ENCODE data around the gene ALOX12.

The ALOX12 gene

GRCh38 chr17:6994118-6994598 is 1.7 kb upstream of the ALOX12 start:
- TF ChIP-seq POLR2A (IDR thresholded peaks at IDR 0.05; ENCODE audit: low read length) (no peak), GATA1 (IDR thresholded peaks at IDR 0.05; ENCODE audit: low read depth, low read length) (no peak)
- DNase-seq = peak; percentile 80 to 86

- TF ChIP-seq GATA1 (IDR thresholded peaks at IDR 0.05; ENCODE audit: low read depth, low read length) (no peak), POLR2A (IDR thresholded peaks at IDR 0.05; ENCODE audit: low read length) (no peak)
- peak; percentile 55 to 61 for DNase-seq
Observed at GRCh38 chr17:6994666-6995256, 1.1 kb upstream of the ALOX12 start.

- no peak for TF ChIP-seq GATA1 (IDR thresholded peaks at IDR 0.05; ENCODE audit: low read depth, low read length)
Observed at GRCh38 chr17:6996256-6997011, 585 bp downstream of the ALOX12 start.

GRCh38 chr17:6997171-6997570 is 1.3 kb downstream of the ALOX12 start:
- DNase-seq = no peak
- no peak for TF ChIP-seq POLR2A (IDR thresholded peaks at IDR 0.05; ENCODE audit: low read length)
- no peak for TF ChIP-seq GATA1 (IDR thresholded peaks at IDR 0.05; ENCODE audit: low read depth, low read length)

More at GRCh38 chr17:6996256-6997011, 585 bp downstream of the ALOX12 start:
- DNase-seq = no peak

GRCh38 chr17:6998855-6999508 is 3.1 kb downstream of the ALOX12 start:
- DNase-seq = peak; percentile 72 to 80
- TF ChIP-seq POLR2A (IDR thresholded peaks at IDR 0.05; ENCODE audit: low read length) (no peak), GATA1 (IDR thresholded peaks at IDR 0.05; ENCODE audit: low read depth, low read length) (no peak)

- TF ChIP-seq POLR2A (IDR thresholded peaks at IDR 0.05; ENCODE audit: low read length) = no peak
- TF ChIP-seq GATA1 (IDR thresholded peaks at IDR 0.05; ENCODE audit: low read depth, low read length) = no peak
- peak; percentile 50 to 75 for DNase-seq
Observed at GRCh38 chr17:7001318-7001961, 5.6 kb downstream of the ALOX12 start.

GRCh38 chr17:7002288-7003047 is 6.6 kb downstream of the ALOX12 start:
- DNase-seq = no peak

GRCh38 chr17:7003745-7004144 is 7.9 kb downstream of the ALOX12 start:
- no peak for TF ChIP-seq GATA1 (IDR thresholded peaks at IDR 0.05; ENCODE audit: low read depth, low read length)
- no peak for TF ChIP-seq POLR2A (IDR thresholded peaks at IDR 0.05; ENCODE audit: low read length)
- no peak for DNase-seq

More at GRCh38 chr17:7002288-7003047, 6.6 kb downstream of the ALOX12 start:
- TF ChIP-seq GATA1 (IDR thresholded peaks at IDR 0.05; ENCODE audit: low read depth, low read length) = no peak
- TF ChIP-seq POLR2A (IDR thresholded peaks at IDR 0.05; ENCODE audit: low read length) = no peak

GRCh38 chr17:7004398-7005253 is 8.8 kb downstream of the ALOX12 start:
- peak; percentile 77 to 87 for DNase-seq

GRCh38 chr17:7005716-7006115 is 9.9 kb downstream of the ALOX12 start:
- no peak for DNase-seq
- TF ChIP-seq GATA1 (IDR thresholded peaks at IDR 0.05; ENCODE audit: low read depth, low read length) (no peak), POLR2A (IDR thresholded peaks at IDR 0.05; ENCODE audit: low read length) (no peak)

More at GRCh38 chr17:7004398-7005253, 8.8 kb downstream of the ALOX12 start:
- TF ChIP-seq POLR2A (IDR thresholded peaks at IDR 0.05; ENCODE audit: low read length) = no peak
- TF ChIP-seq GATA1 (IDR thresholded peaks at IDR 0.05; ENCODE audit: low read depth, low read length) = no peak

- TF ChIP-seq POLR2A (IDR thresholded peaks at IDR 0.05; ENCODE audit: low read length) (no peak), GATA1 (IDR thresholded peaks at IDR 0.05; ENCODE audit: low read depth, low read length) (no peak)
- no peak for DNase-seq
Observed at GRCh38 chr17:7007143-7007542, 11.3 kb downstream of the ALOX12 start.

GRCh38 chr17:7010523-7010922 is 14.7 kb downstream of the ALOX12 start:
- no peak for TF ChIP-seq GATA1 (IDR thresholded peaks at IDR 0.05; ENCODE audit: low read depth, low read length)
- no peak for TF ChIP-seq POLR2A (IDR thresholded peaks at IDR 0.05; ENCODE audit: low read length)
- DNase-seq = no peak

Measured in erythroblast (primary cell).